Uterus (tissue), 4 donors: ENCODE data around the gene CYTH2. TPM values are rescaled to one million over a fixed set of nuclear protein-coding genes. Genes with fewer than 3 reads are reported as not detected.
"Not testable (repeated sequence)": the region's sequence is repeated elsewhere in the genome, so short reads cannot be mapped to it uniquely, and the experiment has no call there.

Experiments
- DNase-seq, 2 donors: peaks; one replicate each; pipeline ENCODE4 v3.0.0-alpha.2; 2019 to 2020
- H3K27ac ChIP-seq, 2 donors: fragments of 200-600 bp; sonication (generic); 1 replicate in 1 of 2; 2 replicates in 1 of 2; pipeline ENCODE4 v1.5.1; 2016 to 2018
- H3K27me3 ChIP-seq, 2 donors: fragments of 200-600 bp; sonication (generic); one replicate each; pipeline ENCODE4 v1.5.1; 2018 to 2019; ENCODE audit warnings: control low read depth in 1 of 2
- H3K36me3 ChIP-seq, 2 donors: fragments of 200-600 bp; sonication (generic); one replicate each; pipeline ENCODE4 v1.5.1; 2019; ENCODE audit warnings: control low read depth in 1 of 2
- H3K4me1 ChIP-seq, 2 donors: fragments of 200-600 bp; sonication (generic); one replicate each; pipeline ENCODE4 v1.5.1; 2018 to 2019; ENCODE audit warnings: control low read depth in 1 of 2
- H3K4me3 ChIP-seq, 2 donors: fragments of 200-600 bp; sonication (generic); 1 replicate in 1 of 2; 2 replicates in 1 of 2; pipeline ENCODE4 v1.5.1; 2018 to 2019; ENCODE audit warnings: mild to moderate bottlenecking in 1 of 2
- H3K9me3 ChIP-seq, 2 donors: fragments of 200-600 bp; sonication (generic); one replicate each; pipeline ENCODE4 v1.5.1; 2019; ENCODE audit warnings: control low read depth in 1 of 2
- POLR2A ChIP-seq, 2 donors: fragments of 450-650 bp; IDR thresholded peaks; one replicate each; pipeline ENCODE4 v1.6.1; 2016; ENCODE audit warnings: antibody characterized with exemption in 2 of 2, mild to moderate bottlenecking in 1 of 2, moderate library complexity in 1 of 2
- intact Hi-C: fragments of 100-400 bp; cut with DNase I; formaldehyde crosslinking; loops from one replicate; pipeline ENCODE4 v1.15.1; 2023; ENCODE audit warnings: low total_unique reads
- total RNA-seq, 4 donors: library from RNA; depleted of rRNA in 3 of 4; stranded (reverse); fragments of >200 nt in 3 of 4; gene quantifications; one replicate each; pipeline versions ENCODE4 v1.1.0 to v1.2.4, GENCODE V29; 2014 to 2023
- TF ChIP-seq, protein P1 (sequence below), 4 experiments: fragments of 200-600 bp in 2 of 4; fragments of 450-650 bp in 2 of 4; sonication (generic) in 2 of 4; IDR thresholded peaks; one replicate each; pipeline ENCODE4 v1.5.1; 2016 to 2019; ENCODE audit warnings: antibody characterized with exemption in 4 of 4, mild to moderate bottlenecking in 2 of 4, moderate library complexity in 1 of 4
- donor health status: DM: yes; HTN: yes; CAD: no.

The CYTH2 gene
- total RNA-seq, 4 donors from 2014 or later, result 7.2 to 70.3 (median 36.5) TPM

DNA sequence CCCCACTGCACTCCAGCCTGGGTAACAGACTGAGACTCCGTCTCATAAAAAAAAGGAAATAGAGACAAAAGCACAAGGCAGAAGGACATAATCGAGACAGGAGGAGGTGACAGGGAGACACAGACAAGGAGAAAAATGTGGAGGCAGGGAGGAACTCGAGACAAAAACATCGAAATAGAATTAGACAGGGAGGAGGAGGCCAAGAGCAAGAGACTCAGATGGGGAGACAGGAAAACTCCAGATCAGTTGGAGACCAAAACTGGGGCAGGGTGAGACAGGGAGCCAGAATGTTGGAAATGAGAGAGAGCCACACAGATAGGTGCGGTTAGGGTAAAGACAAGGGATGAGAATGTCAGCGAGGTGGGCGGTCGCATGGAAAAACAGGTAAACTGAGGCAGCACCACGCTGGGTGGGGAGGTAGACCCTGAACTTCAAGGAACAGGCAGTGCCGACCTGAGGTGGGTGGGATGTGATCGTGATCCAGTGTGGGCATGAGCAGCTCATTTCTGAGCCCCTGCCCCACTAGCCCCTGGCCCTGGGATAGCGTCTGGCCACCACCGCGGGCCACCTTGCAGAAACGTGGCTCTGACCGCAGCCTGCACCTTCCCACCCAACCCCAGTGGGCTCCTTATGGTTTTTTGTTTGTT is 15.2 kb downstream of the CYTH2 start:
- Histone ChIP-seq H3K4me3 (no peak overlapping the region), H3K27ac (no peak overlapping the region), H3K36me3 (no peaks in the 10 kb centered on the region), H3K9me3 (no peaks in the 10 kb centered on the region), H3K27me3 (no peaks in the 10 kb centered on the region), H3K4me1 (no peaks in the 10 kb centered on the region)
- DNase-seq, result no peak
- intact Hi-C loops, result no loop called here
- no peak for TF ChIP-seq POLR2A (IDR thresholded peaks at IDR 0.05)
- TF ChIP-seq, protein P1, sequence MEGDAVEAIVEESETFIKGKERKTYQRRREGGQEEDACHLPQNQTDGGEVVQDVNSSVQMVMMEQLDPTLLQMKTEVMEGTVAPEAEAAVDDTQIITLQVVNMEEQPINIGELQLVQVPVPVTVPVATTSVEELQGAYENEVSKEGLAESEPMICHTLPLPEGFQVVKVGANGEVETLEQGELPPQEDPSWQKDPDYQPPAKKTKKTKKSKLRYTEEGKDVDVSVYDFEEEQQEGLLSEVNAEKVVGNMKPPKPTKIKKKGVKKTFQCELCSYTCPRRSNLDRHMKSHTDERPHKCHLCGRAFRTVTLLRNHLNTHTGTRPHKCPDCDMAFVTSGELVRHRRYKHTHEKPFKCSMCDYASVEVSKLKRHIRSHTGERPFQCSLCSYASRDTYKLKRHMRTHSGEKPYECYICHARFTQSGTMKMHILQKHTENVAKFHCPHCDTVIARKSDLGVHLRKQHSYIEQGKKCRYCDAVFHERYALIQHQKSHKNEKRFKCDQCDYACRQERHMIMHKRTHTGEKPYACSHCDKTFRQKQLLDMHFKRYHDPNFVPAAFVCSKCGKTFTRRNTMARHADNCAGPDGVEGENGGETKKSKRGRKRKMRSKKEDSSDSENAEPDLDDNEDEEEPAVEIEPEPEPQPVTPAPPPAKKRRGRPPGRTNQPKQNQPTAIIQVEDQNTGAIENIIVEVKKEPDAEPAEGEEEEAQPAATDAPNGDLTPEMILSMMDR (IDR thresholded peaks at IDR 0.05), result no peak

DNA sequence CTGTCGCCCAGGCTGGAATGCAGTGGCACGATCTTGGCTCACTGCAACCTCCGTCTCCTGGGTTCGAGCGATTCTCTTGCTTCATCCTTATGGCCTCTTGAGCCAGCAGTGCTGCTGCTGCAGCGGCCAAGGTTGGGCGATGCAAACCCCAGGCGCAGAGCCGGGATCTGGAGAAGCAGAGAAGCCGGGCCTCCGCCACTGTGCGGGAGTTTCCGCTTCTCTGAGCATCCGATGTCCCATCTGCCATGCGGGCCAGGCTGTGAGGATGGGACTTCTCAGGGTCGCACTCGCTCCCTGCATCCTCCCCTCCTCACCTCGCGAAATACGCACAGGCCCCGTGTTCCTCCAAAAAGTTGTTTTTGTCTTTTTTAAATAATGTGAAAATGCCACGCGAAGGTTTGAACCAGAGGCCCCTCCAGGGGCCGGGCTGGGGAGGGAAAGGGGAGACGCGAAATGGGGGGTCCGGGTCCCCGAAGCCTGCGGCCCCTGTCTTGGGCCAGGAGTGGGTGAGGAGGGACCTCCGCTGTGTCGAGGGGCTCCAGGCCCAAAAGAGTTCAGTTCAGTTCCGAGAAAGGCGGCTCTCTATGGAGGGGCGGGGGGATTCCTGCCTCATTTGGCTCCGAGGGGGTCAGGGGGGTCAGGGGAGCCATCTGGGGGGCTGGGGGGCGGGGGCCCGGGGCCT is 15.9 kb downstream of the CYTH2 start:
- DNase-seq, result no peak
- intact Hi-C loops, result no loop called here
- no peaks in the 10 kb centered on the region for H3K36me3 ChIP-seq
- H3K27ac ChIP-seq, result no peak overlapping the region
- no peak overlapping the region for H3K4me3 ChIP-seq
- no peaks in the 10 kb centered on the region for H3K4me1 ChIP-seq
- TF ChIP-seq, protein P1 (IDR thresholded peaks at IDR 0.05), result no peak
- no peak for TF ChIP-seq POLR2A (IDR thresholded peaks at IDR 0.05)
- no peaks in the 10 kb centered on the region for H3K27me3 ChIP-seq
- H3K9me3 ChIP-seq, result no peaks in the 10 kb centered on the region

DNA sequence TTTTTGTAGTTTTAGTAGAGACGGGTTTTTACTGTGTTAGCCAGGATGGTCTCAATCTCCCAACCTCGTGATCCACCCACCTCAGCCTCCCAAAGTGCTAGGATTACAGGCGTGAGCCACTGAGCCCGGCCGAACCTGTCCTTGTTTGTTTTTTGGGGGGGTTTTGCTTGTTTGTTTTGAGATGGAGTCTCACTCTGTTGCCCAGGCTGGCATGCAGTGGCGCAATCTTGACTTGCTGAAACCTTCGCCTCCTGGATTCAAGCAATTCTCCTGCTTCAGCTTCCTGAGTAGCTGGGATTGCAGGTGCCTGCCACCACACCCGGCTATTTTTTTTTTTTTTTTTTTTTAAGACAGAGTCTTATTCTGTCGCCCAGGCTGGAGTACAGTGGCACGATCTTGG is 17.5 kb downstream of the CYTH2 start:
- H3K27ac ChIP-seq, H3K4me3 ChIP-seq, intact Hi-C loops, DNase-seq, H3K36me3 ChIP-seq, H3K27me3 ChIP-seq, H3K9me3 ChIP-seq, H3K4me1 ChIP-seq: not testable (repeated sequence)

DNA sequence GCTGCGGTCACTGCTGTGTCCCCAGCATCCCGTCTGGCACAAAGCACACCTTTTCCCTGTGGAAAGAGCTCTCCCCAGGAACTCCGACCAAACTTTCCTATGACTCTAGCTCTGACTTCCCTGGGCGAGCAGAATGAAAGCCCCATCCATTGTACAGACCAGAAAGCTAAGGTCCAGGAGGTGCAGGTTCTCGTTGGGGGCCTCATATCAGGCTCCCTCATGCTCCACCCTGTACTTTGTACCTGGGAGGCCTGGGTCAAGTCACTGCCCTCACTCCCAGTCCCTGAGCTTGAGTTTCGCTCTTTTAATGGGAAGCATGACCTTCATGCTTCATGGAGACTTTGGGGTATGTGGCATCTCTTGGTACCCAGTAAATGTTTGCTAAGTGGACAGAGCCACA is 18.4 kb downstream of the CYTH2 start:
- DNase-seq, result no peak
- Histone ChIP-seq H3K9me3 (no peaks in the 10 kb centered on the region), H3K4me1 (peaks cover 0 to 7% of the 10 kb centered on the region in 2 donors), H3K27ac (no peak overlapping the region), H3K4me3 (no peak overlapping the region), H3K36me3 (no peaks in the 10 kb centered on the region), H3K27me3 (no peaks in the 10 kb centered on the region)
- TF ChIP-seq, protein P1 (IDR thresholded peaks at IDR 0.05), result no peak
- TF ChIP-seq POLR2A (IDR thresholded peaks at IDR 0.05), result no peak
- intact Hi-C loops, result no loop called here

DNA sequence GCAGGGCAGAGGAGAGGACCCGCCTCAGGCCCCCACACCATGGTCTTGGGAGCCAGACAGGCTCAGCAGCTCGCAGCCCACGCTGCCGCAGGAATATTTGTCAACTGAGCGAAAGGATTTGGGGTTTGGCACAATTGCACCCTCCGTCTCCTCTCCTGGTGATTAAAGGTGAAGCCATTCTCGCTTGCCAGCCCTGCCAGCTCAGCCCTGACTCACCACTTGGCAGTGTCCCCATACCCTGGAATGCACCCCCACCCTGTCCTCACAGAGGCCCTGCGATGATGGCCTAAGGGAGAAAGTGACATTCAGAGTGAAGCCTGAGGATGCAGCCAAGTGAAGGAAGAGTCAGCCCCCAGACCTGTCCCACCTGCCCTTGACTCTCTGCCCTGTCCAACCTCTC is 18.8 kb downstream of the CYTH2 start:
- Histone ChIP-seq H3K4me3 (no peak overlapping the region), H3K9me3 (no peaks in the 10 kb centered on the region), H3K27me3 (no peaks in the 10 kb centered on the region), H3K4me1 (peaks cover 0 to 7% of the 10 kb centered on the region in 2 donors), H3K36me3 (no peaks in the 10 kb centered on the region), H3K27ac (no peak overlapping the region)
- TF ChIP-seq, protein P1 (IDR thresholded peaks at IDR 0.05), result no peak
- no peak for TF ChIP-seq POLR2A (IDR thresholded peaks at IDR 0.05)
- intact Hi-C loops, result no loop called here
- DNase-seq, result no peak

DNA sequence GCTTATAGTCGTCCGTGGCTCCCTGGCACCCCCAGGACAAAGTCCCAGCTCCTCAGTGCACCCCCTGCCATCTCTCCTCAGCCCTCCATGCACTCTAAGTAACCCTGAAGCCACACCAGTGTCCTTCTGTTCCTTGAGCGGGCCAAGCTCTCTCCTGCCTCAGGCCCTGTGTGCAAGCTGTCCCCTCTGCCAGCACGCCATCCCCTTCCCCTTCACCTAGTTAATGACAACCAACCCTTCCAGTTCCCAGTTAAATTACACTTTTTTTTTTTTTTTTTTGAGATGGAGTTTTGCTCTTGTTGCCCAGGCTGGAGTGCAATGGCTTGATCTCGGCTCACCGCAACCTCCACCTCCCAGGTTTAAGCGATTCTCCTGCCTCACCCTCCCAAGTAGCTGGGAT is 19.3 kb downstream of the CYTH2 start:
- DNase-seq, H3K4me1 ChIP-seq, H3K4me3 ChIP-seq, intact Hi-C loops, H3K27ac ChIP-seq, H3K27me3 ChIP-seq, H3K36me3 ChIP-seq, H3K9me3 ChIP-seq: not testable (repeated sequence)
